RWPE1 (cell line): ENCODE data around the gene NDUFA6.

Experiments used
- CTCF ChIA-PET: fragments of 350-600 bp; sonication (Branson Sonifier 250); formaldehyde crosslinking; extraction: SDS; loops from one replicate; lab custom pipeline; 2021; lab: Yijun Ruan, JAX
- POLR2A ChIA-PET: fragments of 400-600 bp; formaldehyde crosslinking; extraction: SDS; loops from one replicate; lab custom pipeline; 2020; ENCODE audit warnings: antibody characterized with exemption; ENCODE audit not compliant: low non-redundant PET; lab: Yijun Ruan, JAX
- DNase-seq: peaks from one replicate; pipeline ENCODE4 v3.0.0; 2012; ENCODE audit warnings: low spot score
- H3K27ac ChIP-seq: fragments of 450-650 bp; 2 replicates; pipeline ENCODE4 v1.5.1; 2017
- CTCF ChIP-seq: fragments of 450-650 bp; conservative IDR thresholded peaks from 2 replicates; pipeline ENCODE4 v1.5.1; 2017; ENCODE audit warnings: low read depth, mild to moderate bottlenecking

Gene NDUFA6

GRCh38 chr22:42062506-42063170 is 27.9 kb downstream of the NDUFA6 start:
- H3K27ac ChIP-seq = no peak overlapping the region
- ChIA-PET POLR2A (no interaction called here), CTCF (no interaction called here)
- no peak for TF ChIP-seq CTCF
- DNase-seq = no peak

GRCh38 chr22:42061041-42061440 is 29.5 kb downstream of the NDUFA6 start:
- ChIA-PET CTCF (no interaction called here), POLR2A (no interaction called here)
- H3K27ac ChIP-seq = no peak overlapping the region
- no peak for TF ChIP-seq CTCF
- no peak for DNase-seq

GRCh38 chr22:42060489-42060888 is 30.1 kb downstream of the NDUFA6 start:
- ChIA-PET CTCF (no interaction called here), POLR2A (no interaction called here)
- no peak overlapping the region for H3K27ac ChIP-seq
- DNase-seq = no peak
- TF ChIP-seq CTCF = no peak

- ChIA-PET POLR2A (no interaction called here), CTCF (no interaction called here)
- no peak for DNase-seq
- TF ChIP-seq CTCF = no peak
- no peak overlapping the region for H3K27ac ChIP-seq
These were observed 33.6 kb downstream of the NDUFA6 start for GRCh38 chr22:42056757-42057511.

- TF ChIP-seq CTCF = no peak
- ChIA-PET POLR2A (no interaction called here), CTCF (no interaction called here)
- no peak for DNase-seq
- no peak overlapping the region for H3K27ac ChIP-seq
These were observed 37.8 kb downstream of the NDUFA6 start for GRCh38 chr22:42052765-42053164.

- TF ChIP-seq CTCF = no peak
- no peak overlapping the region for H3K27ac ChIP-seq
- ChIA-PET POLR2A (no interaction called here), CTCF (no interaction called here)
- DNase-seq = no peak
These were observed 39.9 kb downstream of the NDUFA6 start for GRCh38 chr22:42050641-42051180.
